Gastroesophageal sphincter (tissue), 4 donors: ENCODE results near the gene GRIFIN. TPM values are rescaled to one million over a fixed set of nuclear protein-coding genes. Genes with fewer than 3 reads are reported as not detected.

Source experiments
- ATAC-seq: fragments of 150-250 bp; one replicate; pipeline ENCODE4 v1.9.1; 2016; ENCODE audit warnings: mild to moderate bottlenecking, moderate library complexity
- H3K27ac ChIP-seq, 4 donors: fragments of 200-600 bp; sonication (generic) in 3 of 4; 1 replicate in 3 of 4; 2 replicates in 1 of 4; pipeline ENCODE4 v1.5.1; 2016 to 2019
- H3K27me3 ChIP-seq: fragments of 200-600 bp; sonication (generic); one replicate; pipeline ENCODE4 v1.5.1; 2019
- H3K36me3 ChIP-seq, 2 donors: fragments of 200-600 bp; sonication (generic); one replicate each; pipeline ENCODE4 v1.5.1; 2019; ENCODE audit warnings: control low read depth in 1 of 2
- H3K4me1 ChIP-seq, 3 donors: fragments of 200-600 bp; sonication (generic); 1 replicate in 2 of 3; 2 replicates in 1 of 3; pipeline ENCODE4 v1.5.1; 2016 to 2019; ENCODE audit warnings: control low read depth in 2 of 3
- H3K4me3 ChIP-seq, 2 donors: fragments of 200-600 bp; sonication (generic); one replicate each; pipeline ENCODE4 v1.5.1; 2019; ENCODE audit warnings: mild to moderate bottlenecking in 1 of 2, moderate library complexity in 1 of 2
- H3K9me3 ChIP-seq, 3 donors: fragments of 200-600 bp; sonication (generic); one replicate each; pipeline ENCODE4 v1.5.1; 2017 to 2019; ENCODE audit warnings: control low read depth in 2 of 3
- EP300 ChIP-seq: sonication (generic); formaldehyde crosslinking; IDR thresholded peaks from one replicate; pipeline ENCODE4 v1.6.1; 2017; ENCODE audit warnings: antibody characterized with exemption, mild to moderate bottlenecking
- POLR2A ChIP-seq, 2 donors: fragments of 450-650 bp; IDR thresholded peaks; one replicate each; pipeline ENCODE4 v1.6.1; 2017; ENCODE audit warnings: antibody characterized with exemption in 2 of 2, mild to moderate bottlenecking in 2 of 2, moderate library complexity in 1 of 2
- POLR2AphosphoS5 ChIP-seq: sonication (generic); formaldehyde crosslinking; IDR thresholded peaks from one replicate; pipeline ENCODE4 v1.6.1; 2017; ENCODE audit warnings: antibody characterized with exemption
- WGBS, 2 donors: methylation state at CpG; one replicate each; pipeline ENCODE4 v1.1.5; 2018; ENCODE audit warnings: low coverage in 1 of 2; 5-methylcytosine and 5-hydroxymethylcytosine counted together
- total RNA-seq, 4 donors: library from RNA; depleted of rRNA; stranded (reverse); fragments of >200 nt; gene quantifications; one replicate each; pipeline ENCODE4 v1.1.0, GENCODE V29; 2016
- TF ChIP-seq, protein P1 (sequence below), 4 experiments: fragments of 200-600 bp in 2 of 4; fragments of 450-650 bp in 2 of 4; sonication (generic) in 1 of 4; IDR thresholded peaks; one replicate each; pipeline ENCODE4 v1.5.1; 2017 to 2019; ENCODE audit warnings: antibody characterized with exemption in 4 of 4, mild to moderate bottlenecking in 2 of 4, moderate library complexity in 2 of 4

GRIFIN gene
- total RNA-seq, 4 donors from 2014 or later: not detected

DNA sequence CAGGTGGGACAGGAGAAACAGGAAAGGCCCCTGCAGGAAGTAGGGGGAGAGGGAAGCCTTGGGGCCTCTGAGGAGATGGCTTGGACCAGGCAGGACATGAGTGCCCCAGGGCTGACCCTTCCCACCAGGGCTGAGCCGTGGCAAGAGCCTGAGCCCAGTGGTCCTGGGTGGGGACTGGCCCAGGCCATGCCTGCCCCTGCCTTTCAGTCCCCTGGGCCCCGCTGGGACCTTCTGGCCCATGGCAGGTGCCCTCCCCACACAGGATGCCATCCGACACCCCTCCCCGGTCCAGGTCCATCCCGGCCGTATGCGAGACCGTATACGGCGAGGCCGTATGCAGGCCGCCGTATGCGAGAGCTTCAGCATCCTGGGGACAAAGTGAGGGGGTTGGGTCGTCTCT is 2.0 kb downstream of the GRIFIN start:
- no peaks in the 10 kb centered on the region for H3K36me3 ChIP-seq
- peaks cover 75% of the 10 kb centered on the region for H3K27me3 ChIP-seq
- H3K9me3 ChIP-seq: no peaks in the 10 kb centered on the region
- no peak overlapping the region for H3K4me3 ChIP-seq
- peaks cover 0 to 36% (median 23%) of the 10 kb centered on the region in 3 donors for H3K4me1 ChIP-seq
- no peak for ATAC-seq
- TF ChIP-seq, protein P1, sequence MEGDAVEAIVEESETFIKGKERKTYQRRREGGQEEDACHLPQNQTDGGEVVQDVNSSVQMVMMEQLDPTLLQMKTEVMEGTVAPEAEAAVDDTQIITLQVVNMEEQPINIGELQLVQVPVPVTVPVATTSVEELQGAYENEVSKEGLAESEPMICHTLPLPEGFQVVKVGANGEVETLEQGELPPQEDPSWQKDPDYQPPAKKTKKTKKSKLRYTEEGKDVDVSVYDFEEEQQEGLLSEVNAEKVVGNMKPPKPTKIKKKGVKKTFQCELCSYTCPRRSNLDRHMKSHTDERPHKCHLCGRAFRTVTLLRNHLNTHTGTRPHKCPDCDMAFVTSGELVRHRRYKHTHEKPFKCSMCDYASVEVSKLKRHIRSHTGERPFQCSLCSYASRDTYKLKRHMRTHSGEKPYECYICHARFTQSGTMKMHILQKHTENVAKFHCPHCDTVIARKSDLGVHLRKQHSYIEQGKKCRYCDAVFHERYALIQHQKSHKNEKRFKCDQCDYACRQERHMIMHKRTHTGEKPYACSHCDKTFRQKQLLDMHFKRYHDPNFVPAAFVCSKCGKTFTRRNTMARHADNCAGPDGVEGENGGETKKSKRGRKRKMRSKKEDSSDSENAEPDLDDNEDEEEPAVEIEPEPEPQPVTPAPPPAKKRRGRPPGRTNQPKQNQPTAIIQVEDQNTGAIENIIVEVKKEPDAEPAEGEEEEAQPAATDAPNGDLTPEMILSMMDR (IDR thresholded peaks at IDR 0.05): no peak
- TF ChIP-seq POLR2A (IDR thresholded peaks at IDR 0.05): no peak
- no peak for TF ChIP-seq POLR2AphosphoS5
- no peak for TF ChIP-seq EP300
- H3K27ac ChIP-seq: no peak overlapping the region
- WGBS, 2 donors: no CpG with 5 or more reads among the region's 15 CpGs

DNA sequence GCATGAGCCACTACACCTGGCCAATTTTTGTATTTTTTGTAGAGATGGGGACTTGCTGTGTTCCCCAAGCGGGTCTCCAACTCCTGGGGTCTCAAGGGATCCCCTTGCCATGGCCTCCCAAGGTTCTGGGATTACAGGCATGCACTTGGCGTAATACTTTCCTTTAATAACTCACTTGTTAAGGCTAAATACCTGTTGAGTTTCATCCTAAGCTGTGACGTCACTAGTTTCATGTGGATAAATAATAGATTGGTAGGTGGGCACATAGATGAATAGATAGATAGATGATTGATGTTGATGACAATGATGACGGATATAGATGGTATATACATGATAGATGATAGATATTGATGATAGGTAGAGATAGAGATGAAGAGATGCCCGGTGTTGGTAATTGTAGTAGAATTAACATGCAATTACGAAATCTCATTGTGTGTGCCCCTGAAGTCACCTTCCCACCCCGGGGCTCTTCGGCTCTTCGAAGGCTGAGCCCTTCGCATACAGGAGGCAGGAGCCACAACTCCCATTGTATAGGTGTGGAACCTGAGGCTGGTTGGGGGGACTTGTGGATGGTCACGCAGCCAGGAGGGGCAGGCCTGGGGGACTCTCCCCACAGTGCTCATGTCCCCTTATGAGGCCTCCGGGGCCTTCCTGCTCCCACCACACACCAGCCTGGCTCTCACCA is 2.6 kb downstream of the GRIFIN start:
- Histone ChIP-seq H3K4me1 (peaks cover 0 to 35% (median 25%) of the 10 kb centered on the region in 3 donors), H3K36me3 (no peaks in the 10 kb centered on the region), H3K9me3 (no peaks in the 10 kb centered on the region), H3K27me3 (peaks cover 75% of the 10 kb centered on the region), H3K4me3 (no peak overlapping the region), H3K27ac (no peak overlapping the region)
- no peak for ATAC-seq
- no peak for TF ChIP-seq EP300
- no peak for TF ChIP-seq POLR2AphosphoS5
- TF ChIP-seq POLR2A (IDR thresholded peaks at IDR 0.05): no peak
- TF ChIP-seq, protein P1 (IDR thresholded peaks at IDR 0.05): no peak
- 81 to 92% methylated on average over 9 of the region's 12 CpGs for WGBS, 2 donors

DNA sequence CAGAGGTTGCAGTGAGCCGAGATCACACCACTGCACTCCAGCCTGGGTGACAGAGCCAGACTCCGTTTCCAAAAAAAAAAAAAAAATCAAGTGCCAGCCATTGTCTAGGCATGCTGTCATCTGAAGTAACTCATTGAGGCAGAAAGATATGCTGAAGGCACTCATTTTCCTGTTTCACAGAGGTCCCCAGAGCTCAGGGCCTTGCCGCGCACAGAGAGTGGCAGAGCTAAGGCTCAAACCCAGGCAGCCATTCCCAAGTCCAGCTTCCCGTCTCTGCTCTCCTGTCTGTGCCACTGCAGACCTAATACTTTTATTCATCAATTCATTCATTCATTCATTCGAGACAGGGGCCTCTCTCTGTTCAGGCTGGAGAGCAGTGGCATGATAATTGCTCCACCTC is 3.5 kb downstream of the GRIFIN start:
- no peak for ATAC-seq
- Histone ChIP-seq H3K4me3 (no peak overlapping the region), H3K9me3 (no peaks in the 10 kb centered on the region), H3K27me3 (peaks cover 73% of the 10 kb centered on the region), H3K36me3 (no peaks in the 10 kb centered on the region), H3K4me1 (peaks cover 0 to 29% (median 17%) of the 10 kb centered on the region in 3 donors), H3K27ac (no peak overlapping the region)
- TF ChIP-seq POLR2AphosphoS5 (no peak), EP300 (no peak), POLR2A (IDR thresholded peaks at IDR 0.05) (no peak)
- TF ChIP-seq, protein P1 (IDR thresholded peaks at IDR 0.05): no peak
- WGBS, 2 donors: 81 to 82% methylated on average over 3 to 6 of the region's 6 CpGs

DNA sequence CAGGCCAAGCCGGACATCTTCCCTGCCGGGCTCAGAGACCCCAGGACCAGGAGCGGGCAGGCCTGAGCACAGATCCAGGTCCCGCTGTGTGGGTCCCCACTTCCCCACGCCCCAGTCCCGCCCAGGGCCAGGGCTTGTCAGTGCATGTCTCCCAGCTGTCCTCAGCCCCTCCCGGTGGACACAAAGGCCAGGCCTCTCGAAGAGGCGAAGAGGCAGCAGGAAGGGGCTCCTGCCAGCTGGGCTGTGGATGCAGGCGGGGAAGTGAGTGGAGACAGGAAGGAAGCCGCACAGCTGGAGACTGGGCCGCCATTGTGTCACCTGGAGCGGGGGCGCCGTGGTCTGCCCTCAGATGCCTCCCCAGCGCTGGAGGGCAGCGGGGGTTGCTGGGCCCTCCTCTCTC is 4.8 kb downstream of the GRIFIN start:
- H3K4me1 ChIP-seq: peaks cover 0 to 18% (median 12%) of the 10 kb centered on the region in 3 donors
- no peaks in the 10 kb centered on the region for H3K9me3 ChIP-seq
- H3K4me3 ChIP-seq: no peak overlapping the region
- TF ChIP-seq EP300 (no peak), POLR2AphosphoS5 (no peak), POLR2A (IDR thresholded peaks at IDR 0.05) (no peak)
- TF ChIP-seq, protein P1 (IDR thresholded peaks at IDR 0.05): no peak
- ATAC-seq: peak; percentile 64
- 17% methylated on average over 3 of the region's 17 CpGs; no CpG with 5 or more reads in 1 of the 2 donors for WGBS, 2 donors
- H3K27ac ChIP-seq: peak overlapping the region in 2 of 4 donors; percentile 10 to 49
- H3K36me3 ChIP-seq: no peaks in the 10 kb centered on the region
- H3K27me3 ChIP-seq: peaks cover 60% of the 10 kb centered on the region

DNA sequence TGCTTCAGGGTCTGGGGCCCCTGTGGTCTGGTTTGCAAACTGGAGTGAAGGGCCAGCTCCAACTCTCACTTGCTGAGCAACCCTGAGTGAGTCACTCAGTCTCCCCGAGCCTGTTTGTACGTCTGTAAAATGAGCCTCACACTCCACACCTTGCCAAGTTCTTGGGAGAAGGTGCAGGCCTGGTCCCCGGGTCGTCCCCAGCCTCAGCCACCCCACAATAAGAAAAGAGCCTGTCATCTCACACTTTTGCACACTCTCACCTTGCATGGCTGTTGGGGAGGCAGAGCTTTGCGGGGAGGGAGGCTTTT is 5.2 kb downstream of the GRIFIN start:
- Histone ChIP-seq H3K36me3 (no peaks in the 10 kb centered on the region), H3K4me3 (no peak overlapping the region), H3K4me1 (peaks cover 0 to 18% (median 12%) of the 10 kb centered on the region in 3 donors), H3K27ac (peak overlapping the region in 1 of 4 donors; percentile 10), H3K9me3 (no peaks in the 10 kb centered on the region), H3K27me3 (peaks cover 56% of the 10 kb centered on the region)
- no CpG with 5 or more reads among the region's 5 CpGs for WGBS, 2 donors
- TF ChIP-seq POLR2A (IDR thresholded peaks at IDR 0.05): no peak
- TF ChIP-seq, protein P1 (IDR thresholded peaks at IDR 0.05): no peak
- no peak for TF ChIP-seq EP300
- no peak for TF ChIP-seq POLR2AphosphoS5
- ATAC-seq: no peak
